ENCODE measurements around the gene NOP9.

GRCh38 chr14:24289649-24290280 is 9.9 kb upstream of the NOP9 start:
- TF ChIP-seq CTCF (IDR thresholded peaks at IDR 0.05) (no peak), POLR2AphosphoS5 (IDR thresholded peaks at IDR 0.05; ENCODE audit: low read depth, low read length) (no peak), TCF7L2 (IDR thresholded peaks at IDR 0.05; ENCODE audit: low read depth, low read length) (no peak)
